IMR-90 (cell line): ENCODE data around the gene ACSS3. TPM values are rescaled to one million over a fixed set of nuclear protein-coding genes. Genes with fewer than 3 reads are reported as not detected.
A peak's percentile ranks its signal among the peaks of the same experiment; 100 is the strongest.

Experiments used
- ATAC-seq: fragments of 200-7000 bp; cut with Tn5 transposase; 2 replicates; pipeline ENCODE4 v1.9.1; 2020; ENCODE audit warnings: low read depth, mild to moderate bottlenecking, moderate library complexity
- BruUV-seq: library from RNA; stranded (reverse); fragments of 400-500 nt; replicated peaks from 2 replicates; lab custom pipeline; 2021; lab: Mats Ljungman, UMichigan
- CTCF ChIA-PET: fragments of 300-600 bp; formaldehyde crosslinking; extraction: SDS; loops from one replicate; lab custom pipeline; 2021; ENCODE audit warnings: antibody characterized with exemption; lab: Yijun Ruan, JAX
- POLR2A ChIA-PET: fragments of 300-600 bp; sonication (Branson Sonifier 250); formaldehyde crosslinking; loops from one replicate; lab custom pipeline; 2022; ENCODE audit warnings: antibody characterized with exemption; ENCODE audit not compliant: unreplicated experiment; lab: Charles Lee
- DNase-seq: peaks from one replicate; pipeline ENCODE4 v3.0.0; 2013
- H2AFZ ChIP-seq: replicated peaks from 2 replicates; pipeline ENCODE3; 2013; ENCODE audit warnings: low read length, mild to moderate bottlenecking; ENCODE audit not compliant: poor library complexity
- H2AK5ac ChIP-seq: 2 replicates; pipeline ENCODE4 v1.6.1; 2013; ENCODE audit warnings: low read depth, low read length, inconsistent platforms
- H2AK9ac ChIP-seq: replicated peaks from 2 replicates; pipeline ENCODE3; 2013; ENCODE audit warnings: mild to moderate bottlenecking, low read depth, low read length, moderate library complexity; ENCODE audit not compliant: poor library complexity
- H2BK120ac ChIP-seq: 2 replicates; pipeline ENCODE4 v1.6.1; 2013; ENCODE audit warnings: low read depth, low read length, inconsistent platforms
- H2BK15ac ChIP-seq: 3 replicates; pipeline ENCODE4 v1.6.1; 2013; ENCODE audit warnings: low read depth, low read length, inconsistent platforms
- H2BK20ac ChIP-seq: 2 replicates; pipeline ENCODE4 v1.6.1; 2013; ENCODE audit warnings: low read depth, mild to moderate bottlenecking, inconsistent platforms, low read length, moderate library complexity
- H2BK5ac ChIP-seq: 2 replicates; pipeline ENCODE4 v1.6.1; 2013; ENCODE audit warnings: mild to moderate bottlenecking, low read depth, low read length, inconsistent platforms; ENCODE audit not compliant: poor library complexity, severe bottlenecking
- H3K14ac ChIP-seq: replicated peaks from 2 replicates; pipeline ENCODE4 v1.6.1; 2013; ENCODE audit warnings: low read depth, low read length, inconsistent platforms
- H3K18ac ChIP-seq: 2 replicates; pipeline ENCODE4 v1.6.1; 2013; ENCODE audit warnings: low read depth, low read length, control low read depth
- H3K23ac ChIP-seq: 2 replicates; pipeline ENCODE4 v1.6.1; 2013; ENCODE audit warnings: low read depth, low read length, inconsistent platforms
- H3K27ac ChIP-seq: 2 replicates; pipeline ENCODE4 v1.5.1; 2013; ENCODE audit warnings: mild to moderate bottlenecking, control low read depth, low read length; ENCODE audit not compliant: insufficient read depth
- H3K27me3 ChIP-seq: 2 replicates; pipeline ENCODE4 v1.6.1; 2013; ENCODE audit warnings: low read length; ENCODE audit not compliant: control insufficient read depth, insufficient read depth
- H3K36me3 ChIP-seq: 2 replicates; pipeline ENCODE4 v1.6.1; 2013; ENCODE audit warnings: low read length, mixed read lengths; ENCODE audit not compliant: control insufficient read depth, insufficient read depth
- H3K4ac ChIP-seq: 2 replicates; pipeline ENCODE4 v1.6.1; 2013; ENCODE audit warnings: low read depth, low read length, inconsistent platforms
- H3K4me1 ChIP-seq: 2 replicates; pipeline ENCODE4 v1.6.1; 2013; ENCODE audit warnings: low read length, mixed read lengths; ENCODE audit not compliant: control insufficient read depth, insufficient read depth
- H3K4me2 ChIP-seq: 2 replicates; pipeline ENCODE4 v1.6.1; 2013; ENCODE audit warnings: low read depth, mild to moderate bottlenecking, control low read depth, low read length, moderate library complexity
- H3K4me3 ChIP-seq: 2 replicates; pipeline ENCODE4 v1.5.1; 2013; ENCODE audit warnings: low read depth, mild to moderate bottlenecking, control low read depth, low read length, moderate library complexity; ENCODE audit not compliant: insufficient read depth
- H3K56ac ChIP-seq: 2 replicates; pipeline ENCODE4 v1.6.1; 2013; ENCODE audit warnings: low read length, inconsistent platforms; ENCODE audit not compliant: insufficient read depth; ENCODE audit errors: extremely low read depth
- H3K79me1 ChIP-seq, 2 experiments: 2 replicates each; pipeline ENCODE4 v1.6.1; 2013; ENCODE audit warnings: low read length in 2 of 2, inconsistent platforms in 1 of 2, low read depth in 1 of 2
- H3K9ac ChIP-seq: 2 replicates; pipeline ENCODE4 v1.6.1; 2013; ENCODE audit warnings: low read depth, low read length, control low read depth
- H3K9me1 ChIP-seq: 2 replicates; pipeline ENCODE4 v1.6.1; 2013; ENCODE audit warnings: low read length, inconsistent platforms; ENCODE audit not compliant: insufficient read depth
- H3K9me3 ChIP-seq: 2 replicates; pipeline ENCODE4 v1.6.1; 2013; ENCODE audit warnings: low read length; ENCODE audit not compliant: control insufficient read depth, insufficient read depth
- H4K20me1 ChIP-seq: 2 replicates; pipeline ENCODE4 v1.6.1; 2013; ENCODE audit warnings: low read length, inconsistent platforms; ENCODE audit not compliant: insufficient read depth
- H4K5ac ChIP-seq: 2 replicates; pipeline ENCODE4 v1.6.1; 2013; ENCODE audit warnings: mild to moderate bottlenecking, low read depth, low read length, control low read depth
- H4K8ac ChIP-seq, 2 experiments: 2 replicates each; pipeline ENCODE4 v1.6.1; 2013; ENCODE audit warnings: low read depth in 2 of 2, low read length in 2 of 2, control low read depth in 1 of 2, inconsistent platforms in 1 of 2
- H4K91ac ChIP-seq: 2 replicates; pipeline ENCODE4 v1.6.1; 2013; ENCODE audit warnings: low read depth, low read length, inconsistent platforms; ENCODE audit not compliant: insufficient read depth
- BHLHE40 ChIP-seq: fragments of 150-350 bp; IDR thresholded peaks from 2 replicates; pipeline ENCODE4 v1.6.1; 2016; ENCODE audit warnings: mild to moderate bottlenecking, low read depth, low read length
- CHD1 ChIP-seq: IDR thresholded peaks from 2 replicates; pipeline ENCODE4 v1.6.1; 2012; ENCODE audit warnings: low read depth, low read length, improper control_type of control experiment
- FOS ChIP-seq: fragments of 150-350 bp; IDR thresholded peaks from 2 replicates; pipeline ENCODE4 v1.6.1; 2016; ENCODE audit warnings: low read depth, low read length
- MAFK ChIP-seq: IDR thresholded peaks from 2 replicates; pipeline ENCODE4 v1.6.1; 2012; ENCODE audit warnings: low read depth, low read length, improper control_type of control experiment
- MAZ ChIP-seq: IDR thresholded peaks from 2 replicates; pipeline ENCODE4 v1.6.1; 2012; ENCODE audit warnings: low read depth, mild to moderate bottlenecking, low read length, improper control_type of control experiment, moderate library complexity, borderline replicate concordance
- NFE2L2 ChIP-seq: fragments of 150-350 bp; IDR thresholded peaks from 2 replicates; pipeline ENCODE4 v1.6.1; 2016; ENCODE audit warnings: low read depth, mild to moderate bottlenecking, low read length
- POLR2A ChIP-seq: IDR thresholded peaks from 2 replicates; pipeline ENCODE4 v1.6.1; 2012; ENCODE audit warnings: mild to moderate bottlenecking, low read depth, low read length
- RAD21 ChIP-seq: IDR thresholded peaks from 2 replicates; pipeline ENCODE4 v1.6.1; 2012; ENCODE audit warnings: low read length, improper control_type of control experiment
- RFX5 ChIP-seq: IDR thresholded peaks from 2 replicates; pipeline ENCODE4 v1.8.0; 2012; ENCODE audit warnings: low read depth, mild to moderate bottlenecking, low read length, moderate library complexity
- SMC3 ChIP-seq: fragments of 150-350 bp; IDR thresholded peaks from 2 replicates; pipeline ENCODE4 v1.6.1; 2016; ENCODE audit warnings: low read depth, mild to moderate bottlenecking, antibody characterized with exemption, low read length, moderate library complexity
- WGBS, 2 experiments: methylation state at CpG; one replicate each; pipeline versions ENCODE4 v1.1.5 to v1.1.7; 2013; ENCODE audit warnings: missing lambda C conversion rate in 2 of 2; ENCODE audit not compliant: insufficient read length in 1 of 2; ENCODE audit errors: extremely low coverage in 2 of 2; 5-methylcytosine and 5-hydroxymethylcytosine counted together
- dilution Hi-C: fragments of 300-500 bp; cut with HindIII; formaldehyde crosslinking; loops from one replicate; pipeline ENCODE4 v1.14.3; 2018; ENCODE audit warnings: low sequenced_read_pairs; ENCODE audit not compliant: unreplicated experiment
- in situ Hi-C: fragments of 300-500 bp; cut with MboI; formaldehyde crosslinking; loops from 3 replicates; pipeline ENCODE4 v1.14.3; 2019; ENCODE audit warnings: low sequenced_read_pairs, inconsistent platforms, mixed read lengths
- intact Hi-C: fragments of 100-400 bp; cut with micrococcal nuclease; formaldehyde crosslinking; loops from 2 replicates; pipeline ENCODE4 v1.10.0; 2022
- polyA plus RNA-seq, 3 experiments: library from polyadenylated mRNA; depleted of rRNA; stranded (reverse); fragments of >200 nt; gene quantifications; 2 replicates each; pipeline ENCODE4 v1.2.3, GENCODE V29; 2012; ENCODE audit warnings: low replicate concordance in 1 of 3
- total RNA-seq: library from RNA; depleted of rRNA; stranded (reverse); fragments of >200 nt; gene quantifications from 2 replicates; pipeline ENCODE4 v1.2.3, GENCODE V29; 2012
- TF ChIP-seq, protein P1 (sequence below): conservative IDR thresholded peaks from 2 replicates; pipeline ENCODE4 v1.5.1; 2012; ENCODE audit warnings: mild to moderate bottlenecking, low read depth, low read length, improper control_type of control experiment

ACSS3 gene
- total and polyA plus RNA-seq, 2 of the 4 experiments (the other 2 are of a cell fraction) = 0.84 to 2.0 TPM

DNA sequence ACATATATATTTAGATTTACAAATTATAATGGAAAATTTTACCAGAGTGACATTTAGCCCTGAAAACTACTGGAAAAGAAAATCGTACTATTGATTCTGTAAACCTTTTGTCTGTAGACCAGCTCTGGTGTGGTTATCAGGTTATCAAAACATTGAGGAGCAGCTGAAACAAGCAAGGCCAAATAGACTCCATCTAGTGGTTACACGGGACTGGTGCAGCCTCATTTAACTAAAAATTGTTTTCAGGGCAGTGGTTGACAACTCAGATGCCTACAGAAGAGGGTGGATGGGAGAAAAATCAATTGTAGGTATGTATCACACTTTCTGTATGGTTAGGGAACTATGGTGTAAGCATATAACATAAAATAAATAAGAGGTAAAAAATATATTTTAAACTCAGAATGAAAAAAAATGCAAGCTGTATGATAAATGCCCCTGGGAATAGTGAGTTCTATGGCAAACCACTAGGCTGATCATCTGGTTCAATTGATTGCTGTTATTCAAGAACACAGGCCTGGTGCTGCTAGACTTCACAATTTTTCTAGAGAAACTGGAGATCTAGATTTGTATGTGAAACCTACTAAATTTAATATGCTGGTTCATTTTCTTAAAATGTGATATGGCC lies 51.2 kb downstream of the ACSS3 start:
- Histone ChIP-seq H3K18ac (no peak overlapping the region), H3K4me1 (no peaks in the 10 kb centered on the region), H4K8ac (no peak overlapping the region), H2AK5ac (no peak overlapping the region), H3K9me1 (no peaks in the 10 kb centered on the region; the same call in 1 of the 2 replicates), H4K91ac (no peak overlapping the region), H3K9ac (no peak overlapping the region), H3K9me3 (no peaks in the 10 kb centered on the region), H2BK5ac (no peak overlapping the region), H3K14ac (no peak overlapping the region), H2AK9ac (no peak overlapping the region), H3K4me3 (no peak overlapping the region), H3K23ac (no peak overlapping the region), H3K4ac (no peak overlapping the region), H3K4me2 (no peak overlapping the region), H3K56ac (no peak overlapping the region), H2BK15ac (no peak overlapping the region), H2AFZ (no peak overlapping the region), H3K27ac (no peak overlapping the region), H3K27me3 (no peaks in the 10 kb centered on the region), H4K20me1 (no peaks in the 10 kb centered on the region), H3K79me1 (no peaks in the 10 kb centered on the region), H2BK120ac (no peak overlapping the region), H3K36me3 (no peaks in the 10 kb centered on the region), H2BK20ac (no peak overlapping the region), H4K5ac (no peak overlapping the region)
- TF ChIP-seq, protein P1, sequence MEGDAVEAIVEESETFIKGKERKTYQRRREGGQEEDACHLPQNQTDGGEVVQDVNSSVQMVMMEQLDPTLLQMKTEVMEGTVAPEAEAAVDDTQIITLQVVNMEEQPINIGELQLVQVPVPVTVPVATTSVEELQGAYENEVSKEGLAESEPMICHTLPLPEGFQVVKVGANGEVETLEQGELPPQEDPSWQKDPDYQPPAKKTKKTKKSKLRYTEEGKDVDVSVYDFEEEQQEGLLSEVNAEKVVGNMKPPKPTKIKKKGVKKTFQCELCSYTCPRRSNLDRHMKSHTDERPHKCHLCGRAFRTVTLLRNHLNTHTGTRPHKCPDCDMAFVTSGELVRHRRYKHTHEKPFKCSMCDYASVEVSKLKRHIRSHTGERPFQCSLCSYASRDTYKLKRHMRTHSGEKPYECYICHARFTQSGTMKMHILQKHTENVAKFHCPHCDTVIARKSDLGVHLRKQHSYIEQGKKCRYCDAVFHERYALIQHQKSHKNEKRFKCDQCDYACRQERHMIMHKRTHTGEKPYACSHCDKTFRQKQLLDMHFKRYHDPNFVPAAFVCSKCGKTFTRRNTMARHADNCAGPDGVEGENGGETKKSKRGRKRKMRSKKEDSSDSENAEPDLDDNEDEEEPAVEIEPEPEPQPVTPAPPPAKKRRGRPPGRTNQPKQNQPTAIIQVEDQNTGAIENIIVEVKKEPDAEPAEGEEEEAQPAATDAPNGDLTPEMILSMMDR = peak; percentile 72
- TF ChIP-seq RFX5 (no peak), BHLHE40 (no peak), CHD1 (no peak), POLR2A (no peak), RAD21 (peak; percentile 47), SMC3 (peak; percentile 60), NFE2L2 (no peak), FOS (no peak), MAFK (no peak), MAZ (no peak)
- peak; percentile 43 for DNase-seq
- peak; percentile 87 for ATAC-seq
- POLR2A ChIA-PET = no interaction called here
- CTCF ChIA-PET = interaction anchor here (0.6 to 1.3 kb wide), 10 partner anchors 9 to 716 kb away, joined by 3 to 10 read pairs (median 4); no protein-coding TSS in a partner anchor
- in situ Hi-C loops = no loop called here
- intact Hi-C loops = loop anchor here (1.0 to 5.0 kb wide), 4 partner anchors 292 to 1722 kb away; no protein-coding TSS in a partner anchor
- no TSS peak for BruUV-seq
- WGBS, 2 experiments = no CpG with 5 or more reads among the region's 2 CpGs
- dilution Hi-C loops = no loop called here
